Renal cortical epithelial cell (primary cell): ENCODE data around the gene MRPL46. TPM values are rescaled to one million over a fixed set of nuclear protein-coding genes. Genes with fewer than 3 reads are reported as not detected.

Experiments used
- DNase-seq: peaks from one replicate; pipeline ENCODE4 v3.0.0-alpha.2; 2011; ENCODE audit warnings: low read depth
- total RNA-seq: library from RNA; depleted of rRNA; stranded (reverse); fragments of >200 nt; gene quantifications from 2 replicates; pipeline ENCODE4 v1.2.3, GENCODE V29; 2014

Gene MRPL46
- total RNA-seq, 1 donor from 2014 or later: 19.4 TPM

DNA sequence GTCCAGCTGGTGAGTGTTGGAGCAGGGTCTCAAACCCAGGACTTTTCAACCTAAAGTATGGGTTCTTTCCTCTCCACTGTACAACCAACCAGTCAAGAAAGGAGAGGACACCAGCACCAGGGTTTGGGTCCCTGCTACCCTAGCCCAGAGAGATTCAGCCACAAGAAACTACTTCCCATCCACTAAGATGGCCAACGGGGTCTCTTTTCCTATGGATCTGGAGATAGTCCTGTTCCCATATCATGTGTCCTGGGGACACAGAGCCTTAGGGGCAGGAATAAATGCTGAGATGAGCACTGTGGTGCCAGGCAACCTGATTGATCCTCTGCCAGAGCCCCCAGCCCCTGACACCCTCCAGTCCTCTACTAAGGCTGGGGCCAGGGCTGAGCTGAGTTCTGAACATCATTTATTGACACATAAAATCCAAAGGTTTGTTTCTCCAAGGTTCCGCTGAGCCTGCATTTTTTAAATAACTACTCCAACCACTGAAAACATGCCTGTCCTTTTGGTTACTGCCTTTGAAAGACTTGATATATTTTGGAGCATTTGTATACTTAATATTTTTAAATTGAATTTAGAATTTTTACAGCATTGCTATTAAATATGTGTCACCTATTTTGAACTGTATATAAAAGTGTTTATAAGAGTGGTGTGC is 26.0 kb downstream of the MRPL46 start:
- DNase-seq: no peak

DNA sequence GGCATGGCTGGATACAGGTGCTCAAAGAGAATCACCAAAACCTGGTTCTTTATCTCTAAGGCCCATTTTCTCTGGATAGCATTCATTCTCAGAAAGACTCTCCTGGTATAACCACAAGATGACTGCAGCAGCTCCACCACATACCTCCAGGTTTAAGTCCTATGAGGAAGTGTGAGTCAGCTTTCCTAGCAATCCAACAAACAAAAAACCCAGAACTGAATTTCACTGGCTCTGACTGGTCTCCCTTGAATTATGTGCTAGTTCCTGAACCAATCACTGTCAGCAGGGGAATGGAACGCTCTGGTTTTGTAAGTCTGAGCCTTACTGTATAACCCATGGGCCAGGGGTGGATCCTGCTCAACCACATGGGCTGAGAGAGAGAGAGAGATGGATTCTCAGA is 27.2 kb downstream of the MRPL46 start:
- peak; percentile 81 for DNase-seq

DNA sequence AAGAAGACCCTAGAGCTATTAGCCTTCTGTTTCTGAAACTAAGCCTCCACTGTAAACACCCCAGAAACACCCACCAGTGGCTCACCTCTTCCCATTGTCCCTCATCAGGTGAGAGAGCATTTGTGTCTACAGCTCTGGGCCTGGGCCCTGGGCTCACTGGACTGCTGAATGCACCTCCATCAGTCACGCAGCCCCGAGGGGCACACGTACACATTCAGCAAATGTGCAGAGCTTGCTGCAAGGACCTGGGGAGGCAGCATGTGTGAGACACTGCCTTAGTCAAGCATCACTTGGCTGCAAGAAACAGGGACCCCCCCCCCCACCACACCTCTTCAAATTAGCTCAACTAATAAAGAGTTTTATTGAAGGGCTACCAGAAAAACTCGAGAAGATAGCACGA is 29.0 kb downstream of the MRPL46 start:
- DNase-seq: no peak

DNA sequence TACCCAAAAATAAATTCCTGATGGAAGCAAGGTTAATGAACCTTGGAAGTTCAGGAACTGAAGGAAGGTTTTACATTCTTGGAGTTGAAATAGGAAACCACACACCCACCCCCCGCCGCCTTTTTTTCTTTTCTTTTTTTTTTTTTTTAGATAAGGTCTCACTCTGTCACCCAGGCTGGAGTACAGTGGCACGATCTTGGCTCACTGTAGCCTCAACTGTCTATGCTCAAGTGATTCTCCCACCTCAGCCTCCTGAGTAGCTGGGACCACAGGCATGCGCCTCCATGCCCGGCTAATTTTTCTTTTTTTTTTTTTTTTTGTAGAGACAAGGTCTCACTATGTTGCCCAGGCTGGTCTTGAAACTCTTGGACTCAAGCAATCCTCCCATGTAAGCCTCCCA is 33.1 kb downstream of the MRPL46 start:
- DNase-seq: peak; percentile 16

DNA sequence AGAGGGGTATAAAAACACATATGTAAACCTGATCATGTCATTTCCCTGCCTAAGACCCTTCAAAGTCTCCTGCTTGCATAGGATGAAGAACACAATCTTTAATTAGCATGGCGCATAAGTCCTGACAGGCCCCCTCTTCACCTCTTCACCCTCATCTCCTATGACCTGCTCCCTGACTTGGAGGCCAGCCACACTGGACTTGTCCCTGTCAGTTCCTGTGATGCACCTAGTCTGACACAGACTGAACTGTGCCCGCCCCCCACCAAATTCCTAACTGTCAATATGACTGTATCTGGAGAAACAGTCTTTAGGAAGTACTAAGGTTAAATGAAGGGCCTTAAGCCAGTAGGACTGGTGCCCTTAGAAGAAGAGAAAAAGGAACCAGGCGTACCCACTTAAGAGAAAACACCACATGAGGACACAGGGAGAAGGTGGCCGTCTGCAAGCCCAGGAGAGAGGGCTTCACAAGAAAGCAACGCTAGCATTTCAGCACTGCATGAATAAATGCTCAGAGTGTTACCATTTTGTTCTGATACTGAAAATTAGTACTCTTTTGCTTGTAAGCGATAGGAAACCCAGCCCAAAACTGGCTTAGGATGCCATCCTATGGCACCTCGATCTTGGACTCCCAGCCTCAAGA is 34.0 kb downstream of the MRPL46 start:
- DNase-seq: no peak

DNA sequence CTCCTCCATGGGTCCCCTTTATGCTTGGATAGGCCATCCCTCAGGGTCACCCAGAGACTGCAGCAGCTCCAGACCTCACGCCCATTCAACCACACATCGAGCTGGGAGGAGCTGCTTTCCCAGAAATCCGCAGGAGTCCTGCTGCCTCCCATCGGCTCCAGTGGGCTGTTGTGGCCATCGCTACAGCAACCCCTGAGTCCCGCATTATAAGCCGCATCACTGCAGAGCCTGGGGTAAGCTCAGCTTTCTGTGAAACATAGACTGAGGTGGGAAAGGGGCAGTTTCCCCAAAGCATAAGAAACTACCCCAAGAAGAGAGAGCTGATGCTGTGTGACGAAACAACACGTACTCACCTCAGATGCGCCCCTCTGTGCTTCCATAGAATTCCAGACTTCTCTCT is 35.7 kb downstream of the MRPL46 start:
- no peak for DNase-seq

DNA sequence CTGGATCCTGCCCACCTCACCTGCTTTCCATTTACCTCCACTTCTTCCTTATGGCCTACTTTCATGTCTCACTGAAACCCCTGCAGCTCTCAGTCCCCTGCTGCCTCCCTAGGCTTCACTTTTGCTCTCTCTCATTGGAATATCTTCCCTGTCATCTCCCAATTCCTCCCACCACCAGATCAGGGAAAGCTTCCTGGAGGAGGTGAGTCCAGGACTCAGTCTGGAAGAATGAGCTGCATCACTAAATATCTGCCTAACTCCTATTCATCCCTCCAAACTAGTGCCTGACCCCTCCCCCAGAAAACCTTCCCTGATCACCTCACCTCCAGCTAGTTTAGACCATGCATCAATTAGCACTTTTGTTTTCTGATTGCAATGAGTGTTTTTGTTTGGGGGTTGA is 37.1 kb downstream of the MRPL46 start:
- DNase-seq: no peak

DNA sequence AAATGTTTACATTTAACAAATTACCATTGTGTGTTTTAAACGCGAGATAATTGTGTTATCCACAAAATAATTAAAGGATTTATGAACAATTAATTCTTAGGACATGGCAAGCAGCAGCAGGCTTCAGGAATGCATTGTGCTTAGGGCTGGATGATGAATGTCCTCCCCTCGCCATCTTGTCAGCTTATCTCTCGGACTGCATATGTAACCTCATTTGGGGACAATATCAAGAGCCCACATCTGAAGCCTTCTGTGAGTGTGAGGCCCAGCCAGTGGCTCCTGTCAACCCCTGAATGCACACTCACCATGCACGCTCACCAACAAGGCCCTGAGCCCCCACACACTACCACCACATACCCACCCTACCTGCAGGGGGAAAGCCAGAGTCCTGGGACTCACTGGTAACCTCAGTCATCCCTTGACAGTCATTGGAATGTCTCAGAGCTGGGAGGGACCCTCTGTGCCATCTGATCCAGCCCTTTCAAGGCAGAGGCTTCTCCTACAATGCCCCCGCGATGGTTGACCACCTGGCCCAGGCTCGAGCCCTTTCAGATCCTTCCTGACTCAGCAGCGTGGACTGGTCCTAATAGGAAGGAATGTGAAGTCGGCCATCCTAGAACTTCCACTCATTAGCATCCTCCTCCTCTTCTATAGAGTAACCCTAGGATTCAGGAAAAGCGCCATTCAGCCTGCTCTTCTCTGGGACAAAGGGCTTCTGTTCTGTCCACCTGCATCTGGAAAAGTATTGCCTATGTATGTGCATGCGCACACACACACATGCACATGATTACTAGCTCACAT is 38.2 kb downstream of the MRPL46 start:
- no peak for DNase-seq

DNA sequence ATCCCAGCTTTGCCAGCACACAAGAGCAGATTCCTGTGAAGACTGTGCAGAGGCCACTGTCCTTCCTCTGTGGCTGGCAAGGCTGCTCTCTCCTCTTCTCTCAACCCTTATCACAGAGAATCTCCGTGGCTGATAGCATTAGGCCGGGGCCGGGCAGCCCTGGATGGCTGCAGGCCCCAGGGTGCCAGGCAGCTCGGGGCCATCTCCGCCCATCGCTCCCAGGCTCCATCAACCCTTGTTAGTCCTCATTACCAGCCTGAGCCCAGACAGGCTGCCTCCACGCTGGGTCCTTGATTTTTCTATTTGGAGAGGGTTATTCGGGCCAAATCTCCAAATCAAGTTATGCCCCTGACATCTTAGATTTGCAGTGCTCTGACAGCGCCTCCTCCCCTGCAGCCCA is 39.1 kb downstream of the MRPL46 start:
- DNase-seq: no peak

DNA sequence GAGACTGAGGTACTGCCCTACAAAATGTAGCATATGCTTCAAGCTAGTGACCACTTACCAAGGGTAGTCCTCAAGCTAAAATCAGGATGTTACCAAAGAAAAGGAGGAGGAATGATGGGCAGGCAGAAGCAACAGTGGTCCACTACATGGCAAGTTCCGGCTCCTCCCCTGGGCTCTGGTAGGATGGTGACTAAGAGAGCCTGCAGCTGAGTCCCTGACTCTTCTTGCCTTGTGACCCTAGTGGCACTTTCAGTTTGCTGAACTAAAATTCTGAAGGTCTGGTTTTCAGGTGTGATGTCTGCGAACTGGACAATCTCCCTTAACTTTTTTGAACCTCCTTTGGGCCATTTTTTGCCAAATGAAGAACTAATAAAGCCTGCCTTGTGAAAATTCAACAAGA is 40.9 kb downstream of the MRPL46 start:
- no peak for DNase-seq

DNA sequence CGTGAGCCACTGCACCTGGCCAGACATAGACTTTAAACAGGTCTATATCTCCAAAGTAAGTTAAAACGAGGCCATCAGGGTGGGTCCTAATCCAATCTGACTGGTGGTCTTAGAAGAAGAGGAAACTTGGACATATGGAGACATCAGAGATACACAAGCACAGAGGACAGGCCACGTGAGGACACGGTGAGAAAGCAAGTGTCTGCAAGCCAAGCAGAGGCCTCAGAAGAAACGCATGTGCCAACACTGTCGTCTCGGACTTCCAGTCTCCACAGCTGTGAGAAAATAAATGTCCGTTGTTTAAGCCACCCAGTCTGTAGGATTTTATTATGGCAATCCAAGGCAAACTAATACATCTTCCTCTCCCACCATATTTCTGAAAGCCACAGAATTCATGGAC is 43.9 kb downstream of the MRPL46 start:
- no peak for DNase-seq

DNA sequence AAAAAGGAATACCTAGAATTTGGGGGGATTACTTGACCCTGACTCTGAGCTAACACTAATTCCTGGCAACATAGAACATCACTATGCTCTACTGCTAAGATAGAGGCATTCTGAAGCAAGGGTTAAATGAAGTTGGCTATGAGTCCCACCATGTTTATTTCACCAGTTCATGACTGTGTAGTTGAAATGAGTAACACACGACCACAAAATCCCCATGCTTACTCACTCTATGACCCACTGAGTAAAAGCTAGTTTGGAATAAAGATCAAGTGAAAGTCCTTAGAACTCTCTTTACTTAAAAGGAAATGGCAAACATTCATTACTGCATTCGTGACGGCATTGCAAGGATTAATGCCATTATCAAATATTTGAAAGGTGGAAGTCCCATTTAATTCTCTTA is 47.4 kb downstream of the MRPL46 start:
- peak; percentile 19 for DNase-seq

Other genes with a start within 250 kb of the MRPL46 start
- gene NTRK3, start 210.6 kb downstream of the MRPL46 start, total RNA-seq: under 0.01 TPM in 1 of 2 replicates, not detected in the other
- 28.1 and 35.4 TPM in 2 replicates for gene MRPS11, start 320 bp upstream of the MRPL46 start, total RNA-seq
- 1.6 and 6.1 TPM in 2 replicates for gene DET1, start 79.3 kb upstream of the MRPL46 start, total RNA-seq
- 58.3 and 85.3 TPM in 2 replicates for gene AEN, start 154.0 kb upstream of the MRPL46 start, total RNA-seq
- gene ISG20, start 171.6 kb upstream of the MRPL46 start, total RNA-seq: 2.1 and 9.4 TPM in 2 replicates